ENCODE results near the gene ZNF772.
A peak's percentile ranks its signal among the peaks of the same experiment; 100 is the strongest.
"Not testable (repeated sequence)": the region's sequence is repeated elsewhere in the genome, so short reads cannot be mapped to it uniquely, and the experiment has no call there.

ZNF772 gene

GRCh38 chr19:57477191-57478008 lies at the start of gene ZNF772:
Gene ZNF772, minus strand, starts transcription at chr19:57477566. Its CDS starts 257 bp downstream, at chr19:57477309.
- DNase-seq: peak; percentile 96 to 97

GRCh38 chr19:57518021-57518420 lies 40.7 kb upstream of the ZNF772 start:
- DNase-seq: not testable (repeated sequence)

- DNase-seq: no peak
These were observed 37.9 kb upstream of the ZNF772 start for GRCh38 chr19:57515255-57515654.

- DNase-seq: no peak
These were observed 35.5 kb upstream of the ZNF772 start for GRCh38 chr19:57512845-57513244.

- no peak for DNase-seq
These were observed 34.1 kb upstream of the ZNF772 start for GRCh38 chr19:57511484-57511883.

- no peak for DNase-seq
These were observed 28.8 kb upstream of the ZNF772 start for GRCh38 chr19:57506163-57506562.

- not testable (repeated sequence) for DNase-seq
These were observed 23.0 kb upstream of the ZNF772 start for GRCh38 chr19:57500400-57500799.

GRCh38 chr19:57499680-57500395 lies 22.5 kb upstream of the ZNF772 start, which contains the start of gene ZNF773:
Gene ZNF773, plus strand, starts transcription at chr19:57499938. Its CDS starts 143 bp downstream, at chr19:57500081.
- peak; percentile 88 to 98 for DNase-seq

GRCh38 chr19:57499332-57499679 lies 21.9 kb upstream of the ZNF772 start:
- not testable (repeated sequence) for DNase-seq

- DNase-seq: not testable (repeated sequence)
These were observed 10.9 kb upstream of the ZNF772 start for GRCh38 chr19:57488299-57488644.

GRCh38 chr19:57487477-57488298 lies 10.3 kb upstream of the ZNF772 start, which contains the start of gene ZNF419:
Gene ZNF419, plus strand, starts transcription at chr19:57487750. Its CDS starts 201 bp downstream, at chr19:57487951.
- peak; percentile 86 to 97 for DNase-seq

- no peak for DNase-seq
These were observed 3.7 kb downstream of the ZNF772 start for GRCh38 chr19:57473646-57474045.

GRCh38 chr19:57466489-57466888 lies 10.9 kb downstream of the ZNF772 start:
- DNase-seq: no peak

GRCh38 chr19:57465680-57466381 lies 11.5 kb downstream of the ZNF772 start:
- DNase-seq: peak in 1 of 2 experiments; percentile 32

- no peak for DNase-seq
These were observed 25.1 kb downstream of the ZNF772 start for GRCh38 chr19:57452307-57452706.

- DNase-seq: no peak
These were observed 34.2 kb downstream of the ZNF772 start for GRCh38 chr19:57443121-57443696.

GRCh38 chr19:57441979-57442752 lies 35.2 kb downstream of the ZNF772 start:
- DNase-seq: no peak

GRCh38 chr19:57438925-57439324 lies 38.4 kb downstream of the ZNF772 start:
- no peak for DNase-seq

GRCh38 chr19:57437931-57438330 lies 39.4 kb downstream of the ZNF772 start:
- DNase-seq: no peak

GRCh38 chr19:57436417-57436816 lies 40.9 kb downstream of the ZNF772 start:
- no peak for DNase-seq
